T-cell (primary cell): ENCODE data around the gene BTBD7. TPM values are rescaled to one million over a fixed set of nuclear protein-coding genes. Genes with fewer than 3 reads are reported as not detected.

Experiments
- ATAC-seq, 4 experiments: fragments of 200-7000 bp in 3 of 4; fragments of 150-1000 bp in 1 of 4; cut with Tn5 transposase; replicated peaks in 1 of 4; 1 replicate in 3 of 4; 2 replicates in 1 of 4; pipeline ENCODE4 v1.10.0; 2021; ENCODE audit warnings: moderate library complexity in 3 of 4, mild to moderate bottlenecking in 2 of 4, moderate number of reproducible peaks in 1 of 4
- CTCF ChIA-PET, 2 donors: fragments of 300-600 bp; sonication (Branson Sonifier 250); formaldehyde crosslinking; loops; one replicate each; lab custom pipeline; 2022; ENCODE audit warnings: antibody characterized with exemption in 2 of 2; lab: Charles Lee
- POLR2A ChIA-PET, 2 donors: fragments of 300-600 bp; sonication (Branson Sonifier 250); formaldehyde crosslinking; loops; one replicate each; lab custom pipeline; 2022; ENCODE audit warnings: antibody characterized with exemption in 2 of 2; lab: Charles Lee
- DNase-seq, 35 experiments: peaks; one replicate each; pipeline versions ENCODE4 v3.0.0 to v3.0.0-alpha.2; 2013 to 2023
- H3K27ac ChIP-seq: one replicate; pipeline ENCODE4 v1.5.1; 2013; ENCODE audit warnings: low read length
- H3K27me3 ChIP-seq, 2 experiments: replicated peaks in 1 of 2; 1 replicate in 1 of 2; 2 replicates in 1 of 2; pipeline versions ENCODE4 v1.6.1 to v1.7.0; 2013; ENCODE audit warnings: low read length in 1 of 2, mixed read lengths in 1 of 2; ENCODE audit not compliant: control insufficient read depth in 2 of 2, insufficient read depth in 2 of 2; ENCODE audit errors: extremely low read depth in 1 of 2
- H3K36me3 ChIP-seq, 2 donors: 1 replicate in 1 of 2; 2 replicates in 1 of 2; pipeline versions ENCODE4 v1.6.1 to v1.7.0; 2013; ENCODE audit warnings: low read length in 1 of 2; ENCODE audit not compliant: control insufficient read depth in 2 of 2, insufficient read depth in 1 of 2; ENCODE audit errors: extremely low read depth in 1 of 2
- H3K4me1 ChIP-seq, 2 experiments: 1 replicate in 1 of 2; 2 replicates in 1 of 2; pipeline versions ENCODE4 v1.6.1 to v1.7.0; 2013; ENCODE audit warnings: low read length in 2 of 2, mixed read lengths in 1 of 2; ENCODE audit not compliant: insufficient read depth in 2 of 2, control insufficient read depth in 1 of 2; ENCODE audit errors: extremely low read depth in 1 of 2
- H3K4me3 ChIP-seq, 2 donors: 1 replicate in 1 of 2; 2 replicates in 1 of 2; pipeline versions ENCODE4 v1.5.1 to v1.7.0; 2013; ENCODE audit warnings: mild to moderate bottlenecking in 2 of 2, low read length in 1 of 2, moderate library complexity in 1 of 2; ENCODE audit not compliant: control insufficient read depth in 1 of 2; ENCODE audit errors: extremely low read depth in 1 of 2
- H3K9me3 ChIP-seq: 2 replicates; pipeline ENCODE4 v1.7.0; 2013
- H3K27ac Mint-ChIP-seq, 2 donors: one replicate each; pipeline ENCODE4 v1.8.0; 2020 to 2021; ENCODE audit warnings: mild to moderate bottlenecking in 2 of 2, mixed read lengths in 2 of 2
- H3K27me3 Mint-ChIP-seq, 2 donors: one replicate each; pipeline ENCODE4 v1.8.0; 2021 to 2022; ENCODE audit warnings: mixed read lengths in 2 of 2
- H3K36me3 Mint-ChIP-seq: one replicate; pipeline ENCODE4 v1.8.0; 2021; ENCODE audit warnings: mixed read lengths
- H3K4me1 Mint-ChIP-seq, 3 donors: one replicate each; pipeline ENCODE4 v1.8.0; 2020 to 2022; ENCODE audit warnings: mixed read lengths in 3 of 3, mild to moderate bottlenecking in 1 of 3
- H3K4me3 Mint-ChIP-seq, 3 donors: one replicate each; pipeline ENCODE4 v1.8.0; 2020 to 2022; ENCODE audit warnings: mild to moderate bottlenecking in 3 of 3, mixed read lengths in 3 of 3, moderate library complexity in 3 of 3
- H3K9me3 Mint-ChIP-seq, 3 donors: one replicate each; pipeline ENCODE4 v1.8.0; 2020 to 2022; ENCODE audit warnings: mixed read lengths in 3 of 3
- WGBS: methylation state at CpG from one replicate; pipeline ENCODE4 v1.1.5; 2013; ENCODE audit warnings: missing lambda C conversion rate; ENCODE audit not compliant: insufficient coverage; 5-methylcytosine and 5-hydroxymethylcytosine counted together
- total RNA-seq, 35 experiments: library from RNA in 6 of 35; stranded (reverse) in 6 of 35; fragments of 120-200 nt in 1 of 35; gene quantifications; one replicate each; pipeline versions ENCODE4 v1.2.1 to v1.2.4 and lab custom pipeline; 2013 to 2026

Gene BTBD7
- total RNA-seq, 5 donors from 2014 or later (not counting 1 experiment from before 2014, with no cell fraction given), result 21.6 to 26.1 (median 26.0) TPM

DNA sequence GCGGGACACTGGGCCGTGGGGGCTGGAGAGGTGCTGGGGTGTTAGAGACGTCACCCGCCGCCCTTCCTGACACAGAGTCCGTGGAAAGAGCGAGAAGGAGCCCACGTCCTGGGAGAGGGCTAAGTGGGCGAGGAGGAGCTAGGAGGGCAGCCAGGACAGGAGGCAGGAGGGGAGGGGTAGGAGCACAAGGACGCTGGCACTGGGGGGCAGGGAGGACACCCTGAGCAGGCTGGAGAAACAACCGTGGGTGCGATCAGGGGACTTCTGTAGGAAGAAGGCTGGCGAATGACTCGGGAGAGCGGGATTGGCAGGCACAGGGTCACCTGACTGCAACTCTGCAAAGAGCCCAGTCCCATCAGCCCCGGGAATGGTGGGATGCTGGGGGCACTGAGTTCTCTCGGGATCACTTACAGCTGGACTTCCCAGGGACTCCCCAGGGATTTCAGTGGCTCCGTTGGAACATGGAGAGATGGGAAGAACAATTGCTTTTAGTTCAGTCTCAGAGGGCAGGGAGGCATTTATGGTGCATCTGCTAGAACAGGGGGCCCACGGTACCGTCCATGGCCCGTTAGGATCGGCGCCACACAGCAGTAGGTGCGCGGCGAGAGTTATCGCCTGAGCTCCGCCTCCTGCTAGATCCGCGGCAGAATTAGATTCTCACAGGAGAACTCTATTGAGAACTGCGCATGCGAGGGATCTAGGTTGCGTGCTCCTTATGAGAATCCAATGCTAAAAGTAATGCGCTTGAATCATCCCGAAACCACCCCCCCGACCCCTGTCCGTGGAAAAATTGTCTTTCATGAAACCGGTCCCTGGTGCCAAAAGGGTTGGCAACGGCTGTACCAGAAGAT, 101.5 kb downstream of the BTBD7 start:
- 37% methylated on average over 36 of the region's 39 CpGs for WGBS
- H3K27me3 Mint-ChIP-seq, result peaks cover 9 to 12% of the 10 kb centered on the region in 2 donors
- H3K9me3 ChIP-seq, result no peaks in the 10 kb centered on the region
- ChIA-PET POLR2A (no interaction called here), CTCF (interaction anchor here in 1 of 2 donors (0.6 kb wide), 1 partner anchor 91 kb away, joined by 3 read pairs; no protein-coding TSS in a partner anchor)
- H3K27ac ChIP-seq, result no peak overlapping the region
- no peak for DNase-seq
- H3K4me3 Mint-ChIP-seq, result peak overlapping the region; percentile 45 to 77 (median 61)
- H3K36me3 Mint-ChIP-seq, result peaks cover 26% of the 10 kb centered on the region
- peaks cover 0 to 11% of the 10 kb centered on the region in 2 experiments for H3K4me1 ChIP-seq
- ATAC-seq, result peak in 3 of 4 experiments; percentile 43 to 72 (median 56)
- H3K4me1 Mint-ChIP-seq, result peaks cover 12 to 22% (median 19%) of the 10 kb centered on the region in 3 donors
- no peak overlapping the region for H3K27ac Mint-ChIP-seq
- peaks cover 3 to 24% of the 10 kb centered on the region in 2 donors for H3K36me3 ChIP-seq
- no peaks in the 10 kb centered on the region for H3K9me3 Mint-ChIP-seq
- peaks cover 0 to 27% of the 10 kb centered on the region in 2 experiments for H3K27me3 ChIP-seq
- peak overlapping the region; percentile 24 to 35 for H3K4me3 ChIP-seq

DNA sequence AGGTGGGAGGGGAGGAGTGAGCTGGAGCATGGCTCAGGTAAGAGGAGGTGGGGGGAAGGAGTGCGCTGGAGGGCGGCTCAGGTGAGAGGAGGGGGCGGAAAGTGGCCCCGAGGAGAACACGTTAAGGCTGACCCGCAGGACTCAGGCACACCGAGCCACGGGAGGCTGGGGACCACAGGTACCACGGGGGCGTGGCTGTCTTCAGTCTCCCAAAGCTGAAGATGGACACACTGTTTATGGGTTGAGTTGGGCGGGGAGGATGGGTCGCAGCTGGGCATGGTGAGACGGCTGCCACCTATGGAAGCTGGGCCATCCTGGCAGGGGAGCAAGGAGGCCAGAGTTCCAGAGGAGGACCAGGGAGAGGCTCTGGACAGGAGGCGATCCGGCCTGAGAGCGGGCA, 102.3 kb downstream of the BTBD7 start:
- H3K4me3 Mint-ChIP-seq, result peak overlapping the region in 2 of 3 donors; percentile 61 to 77
- H3K9me3 Mint-ChIP-seq, result no peaks in the 10 kb centered on the region
- WGBS, result 97% methylated on average over 15 of the region's 16 CpGs
- peaks cover 9 to 12% of the 10 kb centered on the region in 2 donors for H3K27me3 Mint-ChIP-seq
- Histone ChIP-seq H3K4me1 (peaks cover 0 to 11% of the 10 kb centered on the region in 2 experiments), H3K27ac (no peak overlapping the region), H3K4me3 (no peak overlapping the region), H3K9me3 (no peaks in the 10 kb centered on the region), H3K27me3 (peaks cover 0 to 27% of the 10 kb centered on the region in 2 experiments), H3K36me3 (peaks cover 3 to 31% of the 10 kb centered on the region in 2 donors)
- H3K27ac Mint-ChIP-seq, result no peak overlapping the region
- peaks cover 12 to 22% (median 19%) of the 10 kb centered on the region in 3 donors for H3K4me1 Mint-ChIP-seq
- DNase-seq (no peak), ATAC-seq (no peak)
- POLR2A ChIA-PET, result no interaction called here
- CTCF ChIA-PET, result no interaction called here
- peaks cover 34% of the 10 kb centered on the region for H3K36me3 Mint-ChIP-seq

DNA sequence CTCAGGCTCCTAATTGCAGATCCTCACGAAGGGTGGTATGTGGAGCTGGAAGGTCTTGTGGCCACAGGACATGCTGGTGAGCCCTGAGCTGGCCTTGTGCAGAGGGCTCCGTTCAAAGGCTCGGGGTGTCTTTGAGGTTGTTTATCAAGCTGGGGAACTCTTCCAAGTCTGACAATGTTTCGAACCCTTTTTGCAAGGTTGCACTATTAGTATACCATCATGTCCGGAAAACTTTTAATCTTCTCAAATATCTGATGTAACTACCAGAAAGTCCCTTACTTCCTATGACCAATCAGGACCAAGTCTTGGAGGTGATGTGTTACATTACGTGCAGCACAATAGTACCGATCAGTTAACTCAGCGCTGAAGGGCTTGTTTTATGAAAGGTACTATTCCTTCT, 104.3 kb downstream of the BTBD7 start:
- Histone ChIP-seq H3K27ac (no peak overlapping the region), H3K36me3 (peaks cover 3 to 47% of the 10 kb centered on the region in 2 donors), H3K4me1 (peaks cover 0 to 11% of the 10 kb centered on the region in 2 experiments), H3K4me3 (no peak overlapping the region), H3K9me3 (no peaks in the 10 kb centered on the region), H3K27me3 (peaks cover 0 to 27% of the 10 kb centered on the region in 2 experiments)
- ATAC-seq (no peak), DNase-seq (no peak)
- WGBS, result 100% methylated on average over 2 of the region's 8 CpGs
- no peak overlapping the region for H3K4me3 Mint-ChIP-seq
- POLR2A ChIA-PET, result no interaction called here
- no peaks in the 10 kb centered on the region for H3K9me3 Mint-ChIP-seq
- H3K36me3 Mint-ChIP-seq, result peaks cover 47% of the 10 kb centered on the region
- H3K27me3 Mint-ChIP-seq, result peaks cover 9 to 12% of the 10 kb centered on the region in 2 donors
- H3K27ac Mint-ChIP-seq, result no peak overlapping the region
- CTCF ChIA-PET, result no interaction called here
- H3K4me1 Mint-ChIP-seq, result peaks cover 12 to 22% (median 19%) of the 10 kb centered on the region in 3 donors

DNA sequence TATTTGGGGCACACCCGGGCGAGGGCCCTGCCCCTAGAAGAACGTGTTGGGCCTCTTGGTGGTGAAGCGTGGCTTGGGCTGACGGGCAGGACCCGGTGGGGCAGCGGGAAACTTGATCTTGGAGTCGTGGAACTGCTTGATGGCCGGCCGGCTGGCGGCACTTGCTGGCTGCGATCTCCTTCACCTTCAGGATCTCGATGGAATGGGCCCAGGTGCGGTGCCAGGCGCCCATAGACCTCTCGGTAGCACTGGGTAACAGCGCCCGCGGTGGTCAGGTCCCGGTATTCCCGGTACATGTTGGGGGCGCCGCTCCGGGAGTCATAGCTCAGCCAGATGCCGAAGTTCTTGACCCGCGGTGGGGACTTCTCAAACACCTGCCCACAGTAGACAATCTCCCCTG, 109.3 kb downstream of the BTBD7 start:
- peaks cover 0 to 1% (median 0%) of the 10 kb centered on the region in 3 donors for H3K4me1 Mint-ChIP-seq
- 98% methylated on average over 13 of the region's 27 CpGs for WGBS
- no peaks in the 10 kb centered on the region for H3K9me3 Mint-ChIP-seq
- no peak overlapping the region for H3K4me3 ChIP-seq
- H3K36me3 ChIP-seq, result peaks cover 3 to 66% of the 10 kb centered on the region in 2 donors
- peaks cover 62% of the 10 kb centered on the region for H3K36me3 Mint-ChIP-seq
- DNase-seq (no peak), ATAC-seq (no peak)
- CTCF ChIA-PET, result interaction anchor here in 1 of 2 donors (0.6 kb wide), 1 partner anchor 1004 kb away, joined by 3 read pairs; no protein-coding TSS in a partner anchor
- no peaks in the 10 kb centered on the region for H3K4me1 ChIP-seq
- POLR2A ChIA-PET, result no interaction called here
- H3K27ac Mint-ChIP-seq, result no peak overlapping the region
- H3K27me3 ChIP-seq, result no peaks in the 10 kb centered on the region
- H3K4me3 Mint-ChIP-seq, result no peak overlapping the region
- no peak overlapping the region for H3K27ac ChIP-seq
- H3K27me3 Mint-ChIP-seq, result no peaks in the 10 kb centered on the region
- no peaks in the 10 kb centered on the region for H3K9me3 ChIP-seq

DNA sequence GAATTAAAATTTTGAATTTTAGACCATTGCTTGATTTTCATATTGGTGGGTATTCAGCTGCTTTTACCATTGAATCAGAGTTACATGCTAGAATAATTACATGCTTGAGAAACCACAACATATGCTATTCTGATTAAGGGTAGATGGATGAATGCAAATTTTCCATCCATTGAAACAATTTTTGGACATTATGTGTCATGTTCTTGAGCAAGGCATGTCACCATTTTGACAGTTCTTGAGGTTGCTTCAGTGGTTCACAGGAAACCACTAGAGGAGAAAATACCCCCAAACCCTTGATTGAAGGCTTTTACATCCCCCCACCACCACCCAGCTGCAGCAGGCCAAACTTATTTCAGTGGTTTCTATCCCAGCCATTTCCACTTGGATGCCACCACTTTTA, 112.3 kb downstream of the BTBD7 start:
- H3K27ac ChIP-seq, result no peak overlapping the region
- CTCF ChIA-PET, result no interaction called here
- H3K4me1 ChIP-seq, result no peaks in the 10 kb centered on the region
- Mint-ChIP-seq H3K4me3 (no peak overlapping the region), H3K36me3 (peaks cover 51% of the 10 kb centered on the region), H3K4me1 (peaks cover 0 to 1% (median 0%) of the 10 kb centered on the region in 3 donors), H3K9me3 (no peaks in the 10 kb centered on the region), H3K27ac (no peak overlapping the region), H3K27me3 (no peaks in the 10 kb centered on the region)
- DNase-seq, result no peak
- H3K4me3 ChIP-seq, result no peak overlapping the region
- ATAC-seq, result no peak
- H3K9me3 ChIP-seq, result no peaks in the 10 kb centered on the region
- H3K27me3 ChIP-seq, result no peaks in the 10 kb centered on the region
- POLR2A ChIA-PET, result no interaction called here
- H3K36me3 ChIP-seq, result peaks cover 0 to 51% of the 10 kb centered on the region in 2 donors

DNA sequence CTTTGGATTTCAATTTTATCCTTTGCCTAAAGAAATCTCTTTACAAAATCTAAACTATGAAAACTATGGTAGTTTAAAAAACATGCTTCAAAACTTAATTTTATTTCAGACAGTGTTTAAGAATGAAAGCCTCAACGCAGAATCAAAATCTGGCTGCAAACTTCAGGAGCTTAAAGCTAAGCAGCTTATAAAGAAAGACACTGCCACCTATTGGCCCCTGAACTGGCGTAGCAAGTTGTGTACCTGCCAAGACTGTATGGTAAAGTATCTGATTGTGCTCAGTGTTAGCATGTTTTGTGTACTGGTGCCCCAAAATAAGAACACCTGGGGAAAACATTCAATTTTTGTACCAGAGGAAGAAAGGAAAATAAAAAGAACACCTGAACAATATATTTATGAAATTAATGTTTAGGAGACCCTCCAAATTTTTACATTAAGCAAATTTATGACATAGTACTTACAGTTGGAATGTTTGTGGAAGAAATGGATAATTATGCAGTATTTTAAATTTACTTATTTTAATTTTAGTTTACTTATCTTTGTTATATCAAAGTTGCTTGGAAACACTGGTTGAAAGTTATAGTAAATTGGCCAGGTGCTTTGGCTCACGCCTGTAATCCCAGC, 113.6 kb downstream of the BTBD7 start:
- H3K27me3 Mint-ChIP-seq, result no peaks in the 10 kb centered on the region
- ATAC-seq (peak; percentile 67 to 91 (median 82)), DNase-seq (peak in 32 of 35 experiments; percentile 19 to 74 (median 46))
- peaks cover 0 to 1% (median 0%) of the 10 kb centered on the region in 3 donors for H3K4me1 Mint-ChIP-seq
- POLR2A ChIA-PET, result interaction anchor here in 1 of 2 donors (0.6 to 0.7 kb wide), 3 partner anchors 12 to 437 kb away, joined by 3 to 5 read pairs (median 5); partner anchors contain the start of gene UBR7
- H3K9me3 Mint-ChIP-seq, result no peaks in the 10 kb centered on the region
- H3K4me3 ChIP-seq, result no peak overlapping the region
- CTCF ChIA-PET, result interaction anchor here (0.5 to 1.6 kb wide), 13 partner anchors 13 to 106 kb away, joined by 3 to 19 read pairs (median 5); partner anchors contain the start of genes GON7 (in 1 of the 2), LYSET (in 1 of the 2), MOAP1 (in 1 of the 2) and UBR7 (in 1 of the 2)
- H3K36me3 Mint-ChIP-seq, result peaks cover 46% of the 10 kb centered on the region
- WGBS, result 60% methylated on average over 1 of the region's 3 CpGs
- peaks cover 0 to 47% of the 10 kb centered on the region in 2 donors for H3K36me3 ChIP-seq
- no peaks in the 10 kb centered on the region for H3K4me1 ChIP-seq
- H3K27ac Mint-ChIP-seq, result no peak overlapping the region
- no peaks in the 10 kb centered on the region for H3K27me3 ChIP-seq
- H3K27ac ChIP-seq, result no peak overlapping the region
- H3K4me3 Mint-ChIP-seq, result no peak overlapping the region
- H3K9me3 ChIP-seq, result no peaks in the 10 kb centered on the region
